T-helper 1 cell treated with Interleukin-12 subunit alpha and Interleukin-12 subunit beta and Interleukin-4 antibody, amounts not matched to agents 30 μg/mL and 1 μg/mL, for 36 hours (primary cell): ENCODE data around the gene OAF.
"Not testable (repeated sequence)": the region's sequence is repeated elsewhere in the genome, so short reads cannot be mapped to it uniquely, and the experiment has no call there.

Experiments
- H3K27ac Mint-ChIP-seq: one replicate; pipeline ENCODE4 v1.8.0; 2021; ENCODE audit warnings: mild to moderate bottlenecking, mixed read lengths
- H3K27me3 Mint-ChIP-seq: one replicate; pipeline ENCODE4 v1.8.0; 2021; ENCODE audit warnings: low read depth, mixed read lengths
- H3K36me3 Mint-ChIP-seq: one replicate; pipeline ENCODE4 v1.8.0; 2021; ENCODE audit warnings: low read depth, mixed read lengths
- H3K4me1 Mint-ChIP-seq: one replicate; pipeline ENCODE4 v1.8.0; 2021; ENCODE audit warnings: low read depth, mixed read lengths
- H3K4me3 Mint-ChIP-seq: one replicate; pipeline ENCODE4 v1.8.0; 2021; ENCODE audit warnings: mild to moderate bottlenecking, moderate library complexity, mixed read lengths
- H3K9me3 Mint-ChIP-seq: one replicate; pipeline ENCODE4 v1.8.0; 2021; ENCODE audit warnings: mixed read lengths

Gene OAF

DNA sequence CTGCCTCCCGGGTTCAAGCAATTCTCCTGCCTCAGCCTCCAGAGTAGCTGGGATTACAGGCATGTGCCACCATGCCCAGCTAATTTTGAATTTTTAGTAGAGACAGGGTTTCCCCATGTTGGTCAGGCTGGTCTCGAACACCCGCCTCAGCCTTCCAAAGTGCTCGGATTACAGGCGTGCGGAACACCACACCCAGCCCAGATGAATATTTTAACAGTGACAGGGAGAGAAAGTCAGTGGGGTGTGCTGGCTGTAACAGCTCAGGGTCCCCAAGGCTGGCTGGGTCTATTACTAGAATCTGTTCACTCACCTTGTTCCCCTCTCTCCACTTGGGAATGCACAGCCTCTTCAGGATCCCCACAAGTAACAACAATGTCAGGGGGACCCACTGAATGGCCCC, 30.8 kb upstream of the OAF start:
- not testable (repeated sequence) for H3K36me3 Mint-ChIP-seq, H3K4me1 Mint-ChIP-seq, H3K9me3 Mint-ChIP-seq, H3K4me3 Mint-ChIP-seq, H3K27ac Mint-ChIP-seq
- H3K27me3 Mint-ChIP-seq, result peaks cover 17% of the 10 kb centered on the region

DNA sequence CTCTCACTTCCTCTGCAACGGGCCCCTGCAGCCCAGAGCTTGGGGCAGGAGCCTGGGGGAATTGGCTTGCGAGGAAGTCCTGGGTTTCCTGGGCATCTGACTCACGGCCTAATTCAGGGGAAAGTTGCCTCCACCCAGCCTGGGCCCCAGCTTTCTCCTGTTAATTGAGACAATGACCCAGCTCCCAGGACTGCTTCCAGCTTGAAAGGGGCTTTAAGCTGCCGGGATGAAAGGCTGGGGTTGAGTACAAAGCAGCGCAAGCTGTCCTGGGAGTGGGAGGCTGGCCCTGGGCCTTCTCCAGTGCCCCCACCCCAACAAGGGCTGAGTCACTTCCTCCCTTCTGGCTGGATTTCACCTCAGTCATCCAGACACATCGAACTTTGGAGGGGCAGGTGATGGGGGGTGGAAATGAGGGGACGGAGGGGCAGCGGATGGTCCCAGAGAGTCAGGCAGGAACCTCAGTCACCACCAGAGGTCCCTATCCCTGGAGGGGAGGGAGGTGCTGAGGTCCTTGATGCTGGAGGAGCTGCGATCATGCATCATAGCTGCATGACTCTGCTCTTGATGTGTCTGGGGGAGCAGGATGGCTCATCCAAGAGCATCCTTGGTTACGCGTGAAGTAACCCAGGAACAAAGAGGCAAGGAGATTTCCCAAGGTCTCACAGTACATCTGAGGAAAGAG, 30.1 kb upstream of the OAF start:
- Mint-ChIP-seq H3K36me3 (no peaks in the 10 kb centered on the region), H3K4me1 (no peaks in the 10 kb centered on the region), H3K4me3 (no peak overlapping the region), H3K27me3 (peaks cover 13% of the 10 kb centered on the region), H3K27ac (no peak overlapping the region), H3K9me3 (no peaks in the 10 kb centered on the region)

- Mint-ChIP-seq H3K4me3 (no peak overlapping the region), H3K27me3 (peaks cover 12% of the 10 kb centered on the region), H3K36me3 (no peaks in the 10 kb centered on the region), H3K4me1 (no peaks in the 10 kb centered on the region), H3K27ac (no peak overlapping the region), H3K9me3 (no peaks in the 10 kb centered on the region)
These were observed 29.4 kb upstream of the OAF start for GRCh38 chr11:120181376-120181975.

GRCh38 chr11:120182372-120182771, 28.5 kb upstream of the OAF start:
- Mint-ChIP-seq H3K4me1 (no peaks in the 10 kb centered on the region), H3K36me3 (no peaks in the 10 kb centered on the region), H3K27ac (no peak overlapping the region), H3K9me3 (no peaks in the 10 kb centered on the region), H3K4me3 (no peak overlapping the region), H3K27me3 (peaks cover 16% of the 10 kb centered on the region)

GRCh38 chr11:120182790-120183491, 27.9 kb upstream of the OAF start:
- no peak overlapping the region for H3K4me3 Mint-ChIP-seq
- peaks cover 18% of the 10 kb centered on the region for H3K27me3 Mint-ChIP-seq
- H3K9me3 Mint-ChIP-seq, result no peaks in the 10 kb centered on the region
- no peaks in the 10 kb centered on the region for H3K36me3 Mint-ChIP-seq
- no peak overlapping the region for H3K27ac Mint-ChIP-seq
- H3K4me1 Mint-ChIP-seq, result no peaks in the 10 kb centered on the region

- H3K4me1 Mint-ChIP-seq, result no peaks in the 10 kb centered on the region
- H3K4me3 Mint-ChIP-seq, result no peak overlapping the region
- no peaks in the 10 kb centered on the region for H3K9me3 Mint-ChIP-seq
- H3K36me3 Mint-ChIP-seq, result no peaks in the 10 kb centered on the region
- H3K27me3 Mint-ChIP-seq, result peaks cover 18% of the 10 kb centered on the region
- H3K27ac Mint-ChIP-seq, result no peak overlapping the region
These were observed 27.1 kb upstream of the OAF start for GRCh38 chr11:120183701-120184141.

- Mint-ChIP-seq H3K27ac (no peak overlapping the region), H3K9me3 (no peaks in the 10 kb centered on the region), H3K4me1 (no peaks in the 10 kb centered on the region), H3K27me3 (peaks cover 18% of the 10 kb centered on the region), H3K36me3 (no peaks in the 10 kb centered on the region), H3K4me3 (no peak overlapping the region)
These were observed 26.4 kb upstream of the OAF start for GRCh38 chr11:120184371-120184945.

- Mint-ChIP-seq H3K36me3 (no peaks in the 10 kb centered on the region), H3K27me3 (peaks cover 18% of the 10 kb centered on the region), H3K27ac (no peak overlapping the region), H3K4me3 (no peak overlapping the region), H3K9me3 (no peaks in the 10 kb centered on the region), H3K4me1 (no peaks in the 10 kb centered on the region)
These were observed 25.7 kb upstream of the OAF start for GRCh38 chr11:120184946-120185705.

- Mint-ChIP-seq H3K27me3 (peaks cover 18% of the 10 kb centered on the region), H3K9me3 (no peaks in the 10 kb centered on the region), H3K4me1 (no peaks in the 10 kb centered on the region), H3K27ac (no peak overlapping the region), H3K36me3 (no peaks in the 10 kb centered on the region), H3K4me3 (no peak overlapping the region)
These were observed 25.0 kb upstream of the OAF start for GRCh38 chr11:120185706-120186455.

- Mint-ChIP-seq H3K9me3 (no peaks in the 10 kb centered on the region), H3K4me3 (no peak overlapping the region), H3K4me1 (no peaks in the 10 kb centered on the region), H3K36me3 (no peaks in the 10 kb centered on the region), H3K27ac (no peak overlapping the region), H3K27me3 (peaks cover 18% of the 10 kb centered on the region)
These were observed 24.4 kb upstream of the OAF start for GRCh38 chr11:120186456-120186773.

GRCh38 chr11:120186774-120187591, 23.8 kb upstream of the OAF start:
- Mint-ChIP-seq H3K4me1 (no peaks in the 10 kb centered on the region), H3K27ac (no peak overlapping the region), H3K27me3 (peaks cover 18% of the 10 kb centered on the region), H3K36me3 (no peaks in the 10 kb centered on the region), H3K9me3 (no peaks in the 10 kb centered on the region), H3K4me3 (no peak overlapping the region)

DNA sequence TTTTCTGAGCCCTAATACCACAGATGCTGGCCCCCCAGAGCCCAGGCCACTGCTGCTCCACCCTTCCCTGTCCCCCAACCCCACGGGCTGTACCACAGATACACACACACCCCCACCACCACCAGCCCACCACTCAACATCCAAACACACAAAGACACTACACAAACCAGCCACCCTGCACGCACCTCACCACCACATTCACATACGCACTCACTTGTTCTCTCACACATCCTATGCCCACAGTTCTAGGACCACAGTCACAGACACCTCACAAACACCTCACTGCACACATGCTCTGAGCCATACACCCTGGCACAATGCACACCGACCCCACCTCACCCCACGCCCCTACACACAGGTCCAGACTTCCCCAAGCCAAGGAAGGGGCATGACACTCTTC, 22.5 kb upstream of the OAF start:
- no peaks in the 10 kb centered on the region for H3K4me1 Mint-ChIP-seq
- no peak overlapping the region for H3K27ac Mint-ChIP-seq
- H3K4me3 Mint-ChIP-seq, result no peak overlapping the region
- no peaks in the 10 kb centered on the region for H3K9me3 Mint-ChIP-seq
- H3K27me3 Mint-ChIP-seq, result peaks cover 18% of the 10 kb centered on the region
- H3K36me3 Mint-ChIP-seq, result no peaks in the 10 kb centered on the region

DNA sequence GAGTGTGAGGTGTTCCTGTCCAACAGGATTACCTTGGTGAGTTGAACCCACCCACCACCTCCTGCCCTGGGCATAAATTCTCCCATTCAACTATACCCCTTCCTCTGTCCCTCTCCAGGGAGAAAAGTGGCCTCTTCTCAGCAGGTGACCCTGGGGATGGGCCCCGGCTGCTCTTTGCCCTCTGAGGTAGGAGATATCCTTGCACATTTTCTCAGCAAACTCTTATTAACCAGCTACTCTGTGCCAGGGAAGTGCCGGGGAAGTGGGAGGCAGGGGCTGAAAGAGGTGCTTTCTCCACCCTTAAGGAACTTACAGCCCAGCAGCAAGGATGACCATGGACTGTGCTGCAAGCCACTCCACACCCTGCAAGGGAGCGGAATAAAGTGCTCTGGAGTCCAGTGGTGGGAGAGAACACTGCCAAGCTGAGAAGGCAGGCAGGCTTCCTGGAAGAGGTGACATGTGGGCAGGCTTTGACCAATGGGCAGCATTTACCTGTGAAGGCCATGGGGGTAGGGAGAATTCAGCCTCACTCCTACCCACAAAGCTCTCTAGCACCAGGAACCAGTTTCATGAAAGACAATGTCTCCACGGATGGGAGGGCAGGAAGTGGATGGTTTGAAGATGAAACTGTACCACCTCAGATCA, 21.9 kb upstream of the OAF start:
- Mint-ChIP-seq H3K4me3 (no peak overlapping the region), H3K36me3 (no peaks in the 10 kb centered on the region), H3K4me1 (no peaks in the 10 kb centered on the region), H3K9me3 (no peaks in the 10 kb centered on the region), H3K27me3 (peaks cover 18% of the 10 kb centered on the region), H3K27ac (no peak overlapping the region)
